ENCODE results near the gene STX10.

- TF ChIP-seq CTCF (IDR thresholded peaks at IDR 0.05) (no peak), POLR2AphosphoS5 (IDR thresholded peaks at IDR 0.05) (no peak), POLR2A (IDR thresholded peaks at IDR 0.05) (no peak), EP300 (IDR thresholded peaks at IDR 0.05) (no peak)
Measured at GRCh38 chr19:13153569-13154240, 3.5 kb upstream of the STX10 start.

Measured in sigmoid colon (tissue), 4 donors.